Endothelial cell (in vitro differentiated cells): Measurements from ENCODE around the gene OSBPL3. TPM values are rescaled to one million over a fixed set of nuclear protein-coding genes. Genes with fewer than 3 reads are reported as not detected.
"Not testable (repeated sequence)": the region's sequence is repeated elsewhere in the genome, so short reads cannot be mapped to it uniquely, and the experiment has no call there.

Experiments used
- DNase-seq: peaks from one replicate; pipeline ENCODE4 v3.0.0; 2021; ENCODE audit warnings: low spot score
- H3K27ac Mint-ChIP-seq: one replicate; pipeline ENCODE4 v1.8.0; 2021; ENCODE audit warnings: mixed read lengths, inconsistent platforms; ENCODE audit not compliant: unreplicated experiment
- H3K27me3 Mint-ChIP-seq: one replicate; pipeline ENCODE4 v1.8.0; 2021; ENCODE audit warnings: mild to moderate bottlenecking, moderate library complexity, mixed read lengths, inconsistent platforms; ENCODE audit not compliant: unreplicated experiment
- H3K36me3 Mint-ChIP-seq: one replicate; pipeline ENCODE4 v1.8.0; 2021; ENCODE audit warnings: mild to moderate bottlenecking, low read depth, mixed read lengths, inconsistent platforms; ENCODE audit not compliant: unreplicated experiment
- H3K4me1 Mint-ChIP-seq: one replicate; pipeline ENCODE4 v1.8.0; 2021; ENCODE audit warnings: mild to moderate bottlenecking, mixed read lengths, inconsistent platforms; ENCODE audit not compliant: unreplicated experiment
- H3K4me3 Mint-ChIP-seq: one replicate; pipeline ENCODE4 v1.8.0; 2021; ENCODE audit warnings: mild to moderate bottlenecking, mixed read lengths, inconsistent platforms; ENCODE audit not compliant: unreplicated experiment
- H3K9me3 Mint-ChIP-seq: one replicate; pipeline ENCODE4 v1.8.0; 2021; ENCODE audit warnings: mixed read lengths, inconsistent platforms; ENCODE audit not compliant: unreplicated experiment
- total RNA-seq: library from RNA; stranded (reverse); fragmentation: NEBNext Ultra II Directional; extraction: Animal tissue kit (Norgen Biotek cat#: 25700); gene quantifications from one replicate; pipeline ENCODE4 v1.2.1, GENCODE V29; 2021; ENCODE audit not compliant: unreplicated experiment
- TF ChIP-seq, protein P1 (sequence below): fragments of 200-600 bp; sonication (generic); IDR thresholded peaks from one replicate; pipeline ENCODE4 v1.5.0; 2021; ENCODE audit warnings: antibody characterized with exemption; ENCODE audit not compliant: unreplicated experiment

The OSBPL3 gene
- total RNA-seq, 1 donor from 2014 or later = 3.1 TPM

DNA sequence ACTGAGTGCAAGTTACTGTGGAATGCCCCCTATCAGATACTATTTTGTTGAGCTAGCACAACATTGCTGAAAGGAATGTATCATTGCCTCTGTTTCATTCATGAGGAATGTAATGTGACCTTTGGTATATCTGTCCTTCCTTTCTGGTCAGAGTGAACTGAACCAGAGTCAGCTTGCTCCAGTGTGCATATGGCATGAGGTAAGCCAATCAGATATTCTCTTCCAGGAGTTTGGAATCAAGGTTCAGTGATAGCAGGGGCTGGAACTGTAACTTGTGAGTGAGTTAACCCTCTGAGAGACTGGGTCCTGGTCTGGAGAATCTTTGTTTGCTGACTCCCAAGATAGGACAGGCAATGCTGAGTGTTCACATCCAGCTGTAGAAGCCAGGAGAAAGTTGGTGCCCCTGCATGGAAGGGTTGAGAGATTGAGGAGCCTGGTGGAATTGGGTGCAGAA, 45.3 kb upstream of the OSBPL3 start:
- TF ChIP-seq, protein P1, sequence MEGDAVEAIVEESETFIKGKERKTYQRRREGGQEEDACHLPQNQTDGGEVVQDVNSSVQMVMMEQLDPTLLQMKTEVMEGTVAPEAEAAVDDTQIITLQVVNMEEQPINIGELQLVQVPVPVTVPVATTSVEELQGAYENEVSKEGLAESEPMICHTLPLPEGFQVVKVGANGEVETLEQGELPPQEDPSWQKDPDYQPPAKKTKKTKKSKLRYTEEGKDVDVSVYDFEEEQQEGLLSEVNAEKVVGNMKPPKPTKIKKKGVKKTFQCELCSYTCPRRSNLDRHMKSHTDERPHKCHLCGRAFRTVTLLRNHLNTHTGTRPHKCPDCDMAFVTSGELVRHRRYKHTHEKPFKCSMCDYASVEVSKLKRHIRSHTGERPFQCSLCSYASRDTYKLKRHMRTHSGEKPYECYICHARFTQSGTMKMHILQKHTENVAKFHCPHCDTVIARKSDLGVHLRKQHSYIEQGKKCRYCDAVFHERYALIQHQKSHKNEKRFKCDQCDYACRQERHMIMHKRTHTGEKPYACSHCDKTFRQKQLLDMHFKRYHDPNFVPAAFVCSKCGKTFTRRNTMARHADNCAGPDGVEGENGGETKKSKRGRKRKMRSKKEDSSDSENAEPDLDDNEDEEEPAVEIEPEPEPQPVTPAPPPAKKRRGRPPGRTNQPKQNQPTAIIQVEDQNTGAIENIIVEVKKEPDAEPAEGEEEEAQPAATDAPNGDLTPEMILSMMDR = no peak

GRCh38 chr7:25024066-25024465, 44.1 kb upstream of the OSBPL3 start:
- H3K4me1 Mint-ChIP-seq = peaks cover 3% of the 10 kb centered on the region
- no peak overlapping the region for H3K27ac Mint-ChIP-seq
- no peaks in the 10 kb centered on the region for H3K36me3 Mint-ChIP-seq
- TF ChIP-seq, protein P1 = no peak
- no peaks in the 10 kb centered on the region for H3K9me3 Mint-ChIP-seq
- H3K4me3 Mint-ChIP-seq = no peak overlapping the region
- no peak for DNase-seq
- H3K27me3 Mint-ChIP-seq = no peaks in the 10 kb centered on the region

More for the DNA sequence above, 45.3 kb upstream of the OSBPL3 start:
- no peaks in the 10 kb centered on the region for H3K9me3 Mint-ChIP-seq
- H3K4me3 Mint-ChIP-seq = no peak overlapping the region
- no peak for DNase-seq
- no peak overlapping the region for H3K27ac Mint-ChIP-seq
- no peaks in the 10 kb centered on the region for H3K36me3 Mint-ChIP-seq
- H3K27me3 Mint-ChIP-seq = peaks cover 2% of the 10 kb centered on the region
- H3K4me1 Mint-ChIP-seq = peaks cover 3% of the 10 kb centered on the region

GRCh38 chr7:25017671-25018070, 37.7 kb upstream of the OSBPL3 start:
- not testable (repeated sequence) for H3K27me3 Mint-ChIP-seq, H3K4me1 Mint-ChIP-seq, DNase-seq, H3K9me3 Mint-ChIP-seq, H3K36me3 Mint-ChIP-seq, H3K4me3 Mint-ChIP-seq, H3K27ac Mint-ChIP-seq

DNA sequence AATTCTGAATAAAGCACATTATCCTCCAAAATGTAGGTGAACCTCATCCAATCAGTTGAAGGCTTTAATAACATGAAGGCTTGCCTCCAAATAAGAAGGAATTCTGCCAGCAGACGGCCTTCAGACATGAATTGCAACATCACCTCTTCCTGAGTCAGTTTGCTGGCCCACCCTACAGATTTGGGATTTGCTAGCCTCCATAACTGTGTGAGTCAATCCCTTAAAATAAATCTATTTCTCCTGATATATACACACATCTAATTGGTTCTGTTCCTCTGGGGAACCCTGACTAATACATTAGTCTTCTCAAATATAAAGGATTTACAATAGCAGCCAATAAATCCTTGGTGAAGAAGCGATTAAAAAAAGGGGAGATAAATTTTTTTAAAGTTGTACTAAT, 34.8 kb upstream of the OSBPL3 start:
- no peaks in the 10 kb centered on the region for H3K4me1 Mint-ChIP-seq
- H3K9me3 Mint-ChIP-seq = no peaks in the 10 kb centered on the region
- no peak overlapping the region for H3K4me3 Mint-ChIP-seq
- no peak for DNase-seq
- TF ChIP-seq, protein P1 = no peak
- H3K36me3 Mint-ChIP-seq = no peaks in the 10 kb centered on the region
- no peaks in the 10 kb centered on the region for H3K27me3 Mint-ChIP-seq
- H3K27ac Mint-ChIP-seq = no peak overlapping the region

- H3K9me3 Mint-ChIP-seq, DNase-seq, H3K4me3 Mint-ChIP-seq, H3K36me3 Mint-ChIP-seq, H3K4me1 Mint-ChIP-seq, H3K27me3 Mint-ChIP-seq, H3K27ac Mint-ChIP-seq: not testable (repeated sequence)
Observed at GRCh38 chr7:25012710-25013109, 32.7 kb upstream of the OSBPL3 start.

GRCh38 chr7:25012254-25012653, 32.3 kb upstream of the OSBPL3 start:
- H3K9me3 Mint-ChIP-seq = no peaks in the 10 kb centered on the region
- no peak for DNase-seq
- TF ChIP-seq, protein P1 = no peak
- H3K4me1 Mint-ChIP-seq = no peaks in the 10 kb centered on the region
- H3K27ac Mint-ChIP-seq = no peak overlapping the region
- H3K27me3 Mint-ChIP-seq = no peaks in the 10 kb centered on the region
- no peaks in the 10 kb centered on the region for H3K36me3 Mint-ChIP-seq
- H3K4me3 Mint-ChIP-seq = no peak overlapping the region
